HEK293 (cell line): ENCODE results near the gene DST.

Source experiments
- CTCF ChIA-PET: fragments of 350-600 bp; formaldehyde crosslinking; extraction: SDS; loops from one replicate; lab custom pipeline; 2021; ENCODE audit warnings: antibody characterized with exemption; lab: Yijun Ruan, JAX
- POLR2A ChIA-PET: fragments of 300-600 bp; formaldehyde crosslinking; extraction: SDS; loops from one replicate; lab custom pipeline; 2020; ENCODE audit warnings: antibody characterized with exemption, inconsistent platforms; lab: Yijun Ruan, JAX
- H3K27ac ChIP-seq: fragments of 200-500 bp; sonication (Bioruptor generic); 2 replicates; pipeline ENCODE4 v1.5.1; 2014; ENCODE audit warnings: low read depth, low read length, control low read depth, inconsistent platforms; ENCODE audit errors: extremely low read depth
- H3K36me3 ChIP-seq, 2 experiments: fragments of 200-500 bp in 1 of 2; sonication (Bioruptor generic) in 1 of 2; 1 replicate in 1 of 2; 2 replicates in 1 of 2; pipeline ENCODE4 v1.5.1; 2014 to 2017; ENCODE audit warnings: inconsistent platforms in 2 of 2, low read length in 2 of 2; ENCODE audit not compliant: control insufficient read depth in 2 of 2, insufficient read depth in 1 of 2
- H3K4me1 ChIP-seq: fragments of 200-500 bp; sonication (Bioruptor generic); 2 replicates; pipeline ENCODE4 v1.5.1; 2014; ENCODE audit warnings: mild to moderate bottlenecking, low read length, inconsistent platforms; ENCODE audit not compliant: control insufficient read depth, insufficient read depth
- H3K4me3 ChIP-seq: 2 replicates; pipeline ENCODE4 v1.5.1; 2011; ENCODE audit warnings: low read depth, mild to moderate bottlenecking, control low read depth, low read length, moderate library complexity
- H3K9me3 ChIP-seq: fragments of 200-500 bp; sonication (Bioruptor generic); 2 replicates; pipeline ENCODE4 v1.5.1; 2014; ENCODE audit warnings: low read depth, low read length, inconsistent platforms; ENCODE audit not compliant: control insufficient read depth, insufficient read depth
- BCL11B ChIP-seq: fragments of 450-650 bp; formaldehyde crosslinking; IDR thresholded peaks from 2 replicates; pipeline ENCODE4 v1.5.1; 2016; ENCODE audit warnings: low read depth, missing biosample characterization, missing genetic modification characterization
- GFI1B ChIP-seq: fragments of 450-650 bp; formaldehyde crosslinking; IDR thresholded peaks from 2 replicates; pipeline ENCODE4 v1.5.1; 2016; ENCODE audit warnings: missing biosample characterization, missing genetic modification characterization
- KLF1 ChIP-seq: fragments of 450-650 bp; formaldehyde crosslinking; IDR thresholded peaks from 2 replicates; pipeline ENCODE4 v1.5.1; 2016; ENCODE audit warnings: missing biosample characterization, missing genetic modification characterization
- KLF10 ChIP-seq: fragments of 450-650 bp; IDR thresholded peaks from 2 replicates; pipeline ENCODE4 v1.5.1; 2018; ENCODE audit warnings: missing biosample characterization, mild to moderate bottlenecking, missing genetic modification characterization
- MEIS1 ChIP-seq: sonication (generic); formaldehyde crosslinking; IDR thresholded peaks from 2 replicates; pipeline ENCODE4 v1.8.1; 2022; ENCODE audit warnings: missing genetic modification reagents, mild to moderate bottlenecking, borderline replicate concordance
- MZF1 ChIP-seq: fragments of 450-650 bp; formaldehyde crosslinking; IDR thresholded peaks from 2 replicates; pipeline ENCODE4 v1.5.1; 2017; ENCODE audit warnings: missing biosample characterization, missing genetic modification characterization, borderline replicate concordance
- SP7 ChIP-seq: fragments of 450-650 bp; formaldehyde crosslinking; IDR thresholded peaks from 2 replicates; pipeline ENCODE4 v1.5.1; 2016; ENCODE audit warnings: missing biosample characterization, missing genetic modification characterization
- ZBTB1 ChIP-seq: fragments of 450-650 bp; formaldehyde crosslinking; IDR thresholded peaks from 2 replicates; pipeline ENCODE4 v1.5.1; 2016; ENCODE audit warnings: missing biosample characterization, missing genetic modification characterization
- ZBTB17 ChIP-seq: fragments of 450-650 bp; formaldehyde crosslinking; IDR thresholded peaks from 2 replicates; pipeline ENCODE4 v1.5.1; 2016; ENCODE audit warnings: missing biosample characterization, missing genetic modification characterization
- ZEB2 ChIP-seq: fragments of 450-650 bp; formaldehyde crosslinking; IDR thresholded peaks from 2 replicates; pipeline ENCODE4 v1.5.1; 2016; ENCODE audit warnings: missing biosample characterization, missing genetic modification characterization
- ZFP69B ChIP-seq: fragments of 450-650 bp; formaldehyde crosslinking; IDR thresholded peaks from 2 replicates; pipeline ENCODE4 v1.5.1; 2016; ENCODE audit warnings: missing biosample characterization, missing genetic modification characterization
- ZNF157 ChIP-seq: fragments of 450-650 bp; formaldehyde crosslinking; IDR thresholded peaks from 2 replicates; pipeline ENCODE4 v1.5.1; 2016; ENCODE audit warnings: missing biosample characterization, missing genetic modification characterization
- ZNF16 ChIP-seq: fragments of 450-650 bp; formaldehyde crosslinking; IDR thresholded peaks from 2 replicates; pipeline ENCODE4 v1.5.1; 2016; ENCODE audit warnings: low read depth, missing biosample characterization, missing genetic modification characterization
- ZNF174 ChIP-seq: fragments of 450-650 bp; formaldehyde crosslinking; IDR thresholded peaks from 2 replicates; pipeline ENCODE4 v1.5.0; 2017; ENCODE audit warnings: missing biosample characterization, mild to moderate bottlenecking, missing genetic modification characterization
- ZNF24 ChIP-seq: fragments of 450-650 bp; formaldehyde crosslinking; IDR thresholded peaks from 2 replicates; pipeline ENCODE4 v1.5.1; 2016; ENCODE audit warnings: missing biosample characterization, missing genetic modification characterization
- ZNF324 ChIP-seq: fragments of 450-650 bp; formaldehyde crosslinking; IDR thresholded peaks from 2 replicates; pipeline ENCODE4 v1.5.1; 2016; ENCODE audit warnings: missing biosample characterization, missing genetic modification characterization
- ZNF341 ChIP-seq: fragments of 450-650 bp; formaldehyde crosslinking; IDR thresholded peaks from 2 replicates; pipeline ENCODE4; 2016; ENCODE audit warnings: low read depth, missing biosample characterization, missing genetic modification characterization
- ZNF354C ChIP-seq: fragments of 450-650 bp; formaldehyde crosslinking; IDR thresholded peaks from 2 replicates; pipeline ENCODE4 v1.5.1; 2016; ENCODE audit warnings: missing biosample characterization, missing genetic modification characterization, low read depth, borderline replicate concordance
- ZNF366 ChIP-seq: fragments of 450-650 bp; formaldehyde crosslinking; conservative IDR thresholded peaks from 2 replicates; pipeline ENCODE4 v1.5.1; 2016; ENCODE audit warnings: missing biosample characterization, missing genetic modification characterization
- ZNF391 ChIP-seq: fragments of 450-650 bp; formaldehyde crosslinking; IDR thresholded peaks from 2 replicates; pipeline ENCODE4 v1.5.1; 2016; ENCODE audit warnings: low read depth, missing biosample characterization, missing genetic modification characterization, borderline replicate concordance
- ZNF423 ChIP-seq: fragments of 450-650 bp; formaldehyde crosslinking; IDR thresholded peaks from 2 replicates; pipeline ENCODE4 v1.5.1; 2016; ENCODE audit warnings: missing biosample characterization, missing genetic modification characterization
- ZNF501 ChIP-seq: fragments of 450-650 bp; formaldehyde crosslinking; IDR thresholded peaks from 2 replicates; pipeline ENCODE4 v1.5.1; 2016; ENCODE audit warnings: missing biosample characterization, missing genetic modification characterization
- ZNF521 ChIP-seq: fragments of 450-650 bp; formaldehyde crosslinking; IDR thresholded peaks from 2 replicates; pipeline ENCODE4 v1.5.1; 2017; ENCODE audit warnings: missing biosample characterization, mild to moderate bottlenecking, missing genetic modification characterization
- ZNF561 ChIP-seq: fragments of 450-650 bp; IDR thresholded peaks from 2 replicates; pipeline ENCODE4 v1.5.1; 2018; ENCODE audit warnings: missing biosample characterization, missing genetic modification characterization, borderline replicate concordance
- ZNF626 ChIP-seq: fragments of 450-650 bp; sonication (Bioruptor Pico); formaldehyde crosslinking; IDR thresholded peaks from 2 replicates; pipeline ENCODE4 v1.5.1; 2018; ENCODE audit warnings: missing biosample characterization, missing genetic modification characterization, inconsistent platforms
- ZNF677 ChIP-seq: fragments of 450-650 bp; IDR thresholded peaks from 2 replicates; pipeline ENCODE4 v1.5.0; 2018; ENCODE audit warnings: missing biosample characterization, mild to moderate bottlenecking, missing genetic modification characterization, moderate library complexity
- ZNF707 ChIP-seq: fragments of 450-650 bp; formaldehyde crosslinking; IDR thresholded peaks from 2 replicates; pipeline ENCODE4 v1.5.1; 2016; ENCODE audit warnings: missing biosample characterization, missing genetic modification characterization
- ZNF76 ChIP-seq: fragments of 450-650 bp; formaldehyde crosslinking; IDR thresholded peaks from 2 replicates; pipeline ENCODE4; 2016; ENCODE audit warnings: low read depth, missing biosample characterization, missing genetic modification characterization, borderline replicate concordance
- ZNF776 ChIP-seq: fragments of 450-650 bp; formaldehyde crosslinking; IDR thresholded peaks from 2 replicates; pipeline ENCODE4 v1.5.0; 2017; ENCODE audit warnings: missing biosample characterization, missing genetic modification characterization, borderline replicate concordance
- ZSCAN23 ChIP-seq: fragments of 450-650 bp; formaldehyde crosslinking; IDR thresholded peaks from 2 replicates; pipeline ENCODE4 v1.5.1; 2016; ENCODE audit warnings: missing biosample characterization, missing genetic modification characterization
- TF ChIP-seq, protein P1 (sequence below): fragments of 450-650 bp; formaldehyde crosslinking; IDR thresholded peaks from 2 replicates; pipeline ENCODE4 v1.5.1; 2016; ENCODE audit warnings: missing biosample characterization, missing genetic modification characterization, borderline replicate concordance
- TF ChIP-seq, protein P2 (sequence below): fragments of 450-650 bp; formaldehyde crosslinking; IDR thresholded peaks from 2 replicates; pipeline ENCODE4 v1.5.1; 2017; ENCODE audit warnings: missing biosample characterization, missing genetic modification characterization
- TF ChIP-seq, protein P3 (sequence below): fragments of 450-650 bp; formaldehyde crosslinking; IDR thresholded peaks from 2 replicates; pipeline ENCODE4 v1.5.1; 2017; ENCODE audit warnings: missing biosample characterization, mild to moderate bottlenecking, missing genetic modification characterization, moderate library complexity

Gene DST

DNA sequence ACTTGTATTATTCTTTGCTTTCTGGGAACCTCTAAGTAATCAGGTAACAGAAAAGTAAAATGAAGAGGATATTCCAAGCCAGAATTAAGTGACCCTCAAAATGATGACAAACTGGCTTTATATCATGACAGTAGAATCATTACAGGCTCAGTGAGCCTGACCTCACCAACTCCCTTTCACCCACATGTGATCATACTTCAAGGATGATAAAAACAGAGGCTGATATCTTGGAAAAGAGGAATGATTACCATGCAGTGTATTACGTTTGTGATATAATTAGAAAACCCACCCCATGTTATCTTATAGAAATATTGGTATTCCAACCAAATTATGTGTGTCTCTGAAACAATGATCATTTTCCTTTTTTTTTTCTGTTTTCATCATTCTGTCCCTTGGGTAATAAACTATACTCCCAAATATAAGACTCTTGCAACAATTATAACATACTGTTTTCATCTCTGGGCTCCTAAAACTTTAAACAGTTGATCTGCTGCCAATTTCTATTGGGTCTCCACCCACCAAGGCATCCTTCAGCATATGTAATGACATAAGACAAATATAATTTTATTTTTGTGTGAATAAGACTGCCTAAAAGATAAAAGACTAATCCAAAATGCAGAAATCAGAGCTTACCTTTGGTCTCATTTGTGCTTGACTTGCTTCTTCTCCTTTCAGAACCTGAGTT is 115.7 kb downstream of the DST start:
- Histone ChIP-seq H3K4me1 (peaks cover 37% of the 10 kb centered on the region), H3K4me3 (no peak overlapping the region), H3K27ac (no peak overlapping the region), H3K9me3 (no peaks in the 10 kb centered on the region), H3K36me3 (peaks cover 12 to 36% of the 10 kb centered on the region in 2 experiments; a peak in 2 of 3 replicates)
- ChIA-PET CTCF (interaction anchor here (1.0 to 1.7 kb wide), 4 partner anchors 12 to 212 kb away, joined by 4 to 5 read pairs (median 4); no protein-coding TSS in a partner anchor), POLR2A (interaction anchor here (1.2 kb wide), 1 partner anchor 16 kb away, joined by 3 read pairs; no protein-coding TSS in a partner anchor)
- TF ChIP-seq SP7 (no peak), ZNF423 (no peak), ZNF354C (tag by site-specific recombination) (no peak), ZNF776 (tag by site-specific recombination) (no peak), ZEB2 (tag by site-specific recombination) (peak; percentile 80), ZNF341 (no peak), GFI1B (no peak), MZF1 (tag by site-specific recombination) (no peak), ZNF501 (tag by site-specific recombination) (no peak), ZFP69B (no peak), ZNF521 (tag by site-specific recombination) (no peak), ZBTB17 (tag by site-specific recombination) (peak; percentile 44), KLF1 (tag by site-specific recombination) (no peak), ZBTB1 (no peak), BCL11B (tag by site-specific recombination) (no peak), MEIS1 (CRISPR knock-in tag) (no peak), ZNF677 (tag by site-specific recombination) (no peak), ZNF391 (tag by site-specific recombination) (no peak), ZSCAN23 (tag by site-specific recombination) (no peak), ZNF157 (tag by site-specific recombination) (no peak), ZNF707 (tag by site-specific recombination) (no peak), ZNF561 (no peak), KLF10 (tag by site-specific recombination) (peak; percentile 34; the same call in 1 of the 2 replicates), ZNF24 (no peak), ZNF366 (peak; percentile 36; the same call in 1 of the 2 replicates), ZNF76 (tag by site-specific recombination) (no peak), ZNF174 (no peak), ZNF324 (tag by site-specific recombination) (no peak), ZNF16 (no peak), ZNF626 (tag by site-specific recombination) (no peak)
- TF ChIP-seq, protein P1, sequence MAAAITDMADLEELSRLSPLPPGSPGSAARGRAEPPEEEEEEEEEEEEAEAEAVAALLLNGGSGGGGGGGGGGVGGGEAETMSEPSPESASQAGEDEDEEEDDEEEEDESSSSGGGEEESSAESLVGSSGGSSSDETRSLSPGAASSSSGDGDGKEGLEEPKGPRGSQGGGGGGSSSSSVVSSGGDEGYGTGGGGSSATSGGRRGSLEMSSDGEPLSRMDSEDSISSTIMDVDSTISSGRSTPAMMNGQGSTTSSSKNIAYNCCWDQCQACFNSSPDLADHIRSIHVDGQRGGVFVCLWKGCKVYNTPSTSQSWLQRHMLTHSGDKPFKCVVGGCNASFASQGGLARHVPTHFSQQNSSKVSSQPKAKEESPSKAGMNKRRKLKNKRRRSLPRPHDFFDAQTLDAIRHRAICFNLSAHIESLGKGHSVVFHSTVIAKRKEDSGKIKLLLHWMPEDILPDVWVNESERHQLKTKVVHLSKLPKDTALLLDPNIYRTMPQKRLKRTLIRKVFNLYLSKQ (tag by site-specific recombination), result no peak
- TF ChIP-seq, protein P2, sequence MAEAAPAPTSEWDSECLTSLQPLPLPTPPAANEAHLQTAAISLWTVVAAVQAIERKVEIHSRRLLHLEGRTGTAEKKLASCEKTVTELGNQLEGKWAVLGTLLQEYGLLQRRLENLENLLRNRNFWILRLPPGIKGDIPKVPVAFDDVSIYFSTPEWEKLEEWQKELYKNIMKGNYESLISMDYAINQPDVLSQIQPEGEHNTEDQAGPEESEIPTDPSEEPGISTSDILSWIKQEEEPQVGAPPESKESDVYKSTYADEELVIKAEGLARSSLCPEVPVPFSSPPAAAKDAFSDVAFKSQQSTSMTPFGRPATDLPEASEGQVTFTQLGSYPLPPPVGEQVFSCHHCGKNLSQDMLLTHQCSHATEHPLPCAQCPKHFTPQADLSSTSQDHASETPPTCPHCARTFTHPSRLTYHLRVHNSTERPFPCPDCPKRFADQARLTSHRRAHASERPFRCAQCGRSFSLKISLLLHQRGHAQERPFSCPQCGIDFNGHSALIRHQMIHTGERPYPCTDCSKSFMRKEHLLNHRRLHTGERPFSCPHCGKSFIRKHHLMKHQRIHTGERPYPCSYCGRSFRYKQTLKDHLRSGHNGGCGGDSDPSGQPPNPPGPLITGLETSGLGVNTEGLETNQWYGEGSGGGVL (tag by site-specific recombination), result no peak
- TF ChIP-seq, protein P3, sequence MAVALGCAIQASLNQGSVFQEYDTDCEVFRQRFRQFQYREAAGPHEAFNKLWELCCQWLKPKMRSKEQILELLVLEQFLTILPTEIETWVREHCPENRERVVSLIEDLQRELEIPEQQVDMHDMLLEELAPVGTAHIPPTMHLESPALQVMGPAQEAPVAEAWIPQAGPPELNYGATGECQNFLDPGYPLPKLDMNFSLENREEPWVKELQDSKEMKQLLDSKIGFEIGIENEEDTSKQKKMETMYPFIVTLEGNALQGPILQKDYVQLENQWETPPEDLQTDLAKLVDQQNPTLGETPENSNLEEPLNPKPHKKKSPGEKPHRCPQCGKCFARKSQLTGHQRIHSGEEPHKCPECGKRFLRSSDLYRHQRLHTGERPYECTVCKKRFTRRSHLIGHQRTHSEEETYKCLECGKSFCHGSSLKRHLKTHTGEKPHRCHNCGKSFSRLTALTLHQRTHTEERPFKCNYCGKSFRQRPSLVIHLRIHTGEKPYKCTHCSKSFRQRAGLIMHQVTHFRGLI (tag by site-specific recombination), result no peak
